ENCODE measurements around the gene GALNT15. TPM values are rescaled to one million over a fixed set of nuclear protein-coding genes. Genes with fewer than 3 reads are reported as not detected.

Gene GALNT15
- total RNA-seq, 2 experiments from 2014 or later: not detected

DNA sequence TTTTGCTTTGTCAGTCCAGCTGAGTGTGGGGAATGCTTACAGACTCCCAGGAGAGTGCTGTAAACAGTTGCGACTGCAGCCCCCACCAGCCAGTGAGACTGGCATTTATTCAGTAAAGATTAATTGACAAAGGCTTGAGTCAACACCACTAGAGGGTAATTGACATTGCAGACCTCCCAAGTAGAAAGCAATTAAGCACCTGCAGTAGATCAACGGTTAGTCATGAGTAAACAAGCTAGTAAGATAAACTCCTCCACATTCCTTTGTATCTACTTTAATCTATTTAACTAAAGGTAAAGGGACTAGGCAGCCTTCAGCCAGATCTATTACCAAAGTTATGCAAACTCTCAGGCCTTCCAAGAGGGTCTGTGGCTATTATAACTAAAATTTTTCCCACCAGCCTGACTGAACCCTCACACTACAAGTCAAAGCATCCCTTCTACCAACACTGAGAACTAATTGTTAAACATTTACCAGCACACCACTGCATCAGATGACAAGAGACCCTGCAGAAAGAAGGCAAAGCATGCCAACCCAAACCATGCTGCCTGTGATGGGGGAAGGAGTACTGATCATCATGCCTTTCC is 30.5 kb upstream of the GALNT15 start:
- CTCF ChIA-PET: no interaction called here
- Mint-ChIP-seq H3K4me1 (no peaks in the 10 kb centered on the region), H3K27me3 (peaks cover 2% of the 10 kb centered on the region), H3K36me3 (no peaks in the 10 kb centered on the region), H3K9me3 (ENCODE audit: low read depth) (peaks cover 10% of the 10 kb centered on the region), H3K27ac (no peak overlapping the region), H3K4me3 (no peak overlapping the region)
- ATAC-seq (no peak), DNase-seq (no peak)

DNA sequence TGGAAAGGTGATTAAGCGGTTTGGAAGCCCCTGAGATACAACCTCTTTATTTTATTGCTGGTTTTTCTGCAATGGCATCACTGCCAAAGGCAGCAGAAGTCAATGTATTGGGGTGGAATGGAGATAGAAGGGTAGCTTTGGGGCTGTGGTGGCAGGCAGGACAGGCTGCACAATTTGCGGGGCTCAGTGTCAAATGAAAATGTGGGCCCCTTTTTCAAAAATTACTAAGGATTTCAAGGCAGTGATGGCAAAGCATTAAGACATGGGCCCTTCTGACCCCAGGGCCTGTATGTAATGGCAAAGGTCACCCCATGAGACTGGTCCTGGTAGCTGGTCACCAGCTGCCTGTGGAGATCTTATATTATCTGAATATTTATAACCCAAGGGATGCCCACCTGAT is 29.3 kb upstream of the GALNT15 start:
- no peaks in the 10 kb centered on the region for H3K36me3 Mint-ChIP-seq
- peaks cover 2% of the 10 kb centered on the region for H3K27me3 Mint-ChIP-seq
- H3K4me1 Mint-ChIP-seq: no peaks in the 10 kb centered on the region
- peaks cover 10% of the 10 kb centered on the region for H3K9me3 Mint-ChIP-seq (ENCODE audit: low read depth)
- no peak overlapping the region for H3K27ac Mint-ChIP-seq
- CTCF ChIA-PET: no interaction called here
- DNase-seq (no peak), ATAC-seq (no peak)
- no peak overlapping the region for H3K4me3 Mint-ChIP-seq

DNA sequence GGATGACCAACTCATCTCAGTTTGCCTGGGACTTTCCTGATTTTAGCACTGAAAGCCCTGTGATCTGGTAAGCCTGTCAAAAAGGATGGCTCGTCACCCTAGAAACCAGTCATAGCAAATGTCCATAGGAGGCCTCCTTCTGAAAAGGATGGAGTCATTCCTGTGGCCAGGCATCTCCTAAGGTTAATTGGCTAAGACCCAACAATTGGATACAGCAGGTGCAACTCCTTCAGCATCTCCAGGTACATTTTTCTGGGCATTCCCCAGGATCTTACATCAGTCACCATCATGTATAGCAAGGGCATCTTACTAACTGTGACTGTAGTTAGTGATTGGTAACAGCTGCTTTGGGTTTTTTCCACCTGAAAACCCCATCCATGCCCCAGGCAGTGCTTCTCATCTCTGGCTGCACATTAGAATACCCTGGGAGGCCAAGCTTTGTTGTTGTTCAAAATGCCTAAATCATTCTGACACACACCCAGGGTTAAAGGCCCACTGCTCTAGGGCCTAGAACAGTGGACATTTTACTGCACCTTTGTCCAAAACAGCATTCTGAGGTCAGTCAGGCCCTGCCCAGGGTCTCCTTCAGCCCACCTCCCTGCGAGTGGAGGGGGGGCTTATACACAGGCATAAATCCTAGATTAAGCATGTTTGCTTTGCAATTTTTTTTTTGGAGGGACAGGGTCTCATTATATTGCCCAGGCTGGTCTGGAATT is 28.3 kb upstream of the GALNT15 start:
- no peaks in the 10 kb centered on the region for H3K4me1 Mint-ChIP-seq
- DNase-seq (no peak), ATAC-seq (no peak)
- H3K36me3 Mint-ChIP-seq: no peaks in the 10 kb centered on the region
- no peak overlapping the region for H3K4me3 Mint-ChIP-seq
- H3K27me3 Mint-ChIP-seq: peaks cover 2% of the 10 kb centered on the region
- H3K9me3 Mint-ChIP-seq (ENCODE audit: low read depth): peaks cover 10% of the 10 kb centered on the region
- CTCF ChIA-PET: no interaction called here
- no peak overlapping the region for H3K27ac Mint-ChIP-seq

DNA sequence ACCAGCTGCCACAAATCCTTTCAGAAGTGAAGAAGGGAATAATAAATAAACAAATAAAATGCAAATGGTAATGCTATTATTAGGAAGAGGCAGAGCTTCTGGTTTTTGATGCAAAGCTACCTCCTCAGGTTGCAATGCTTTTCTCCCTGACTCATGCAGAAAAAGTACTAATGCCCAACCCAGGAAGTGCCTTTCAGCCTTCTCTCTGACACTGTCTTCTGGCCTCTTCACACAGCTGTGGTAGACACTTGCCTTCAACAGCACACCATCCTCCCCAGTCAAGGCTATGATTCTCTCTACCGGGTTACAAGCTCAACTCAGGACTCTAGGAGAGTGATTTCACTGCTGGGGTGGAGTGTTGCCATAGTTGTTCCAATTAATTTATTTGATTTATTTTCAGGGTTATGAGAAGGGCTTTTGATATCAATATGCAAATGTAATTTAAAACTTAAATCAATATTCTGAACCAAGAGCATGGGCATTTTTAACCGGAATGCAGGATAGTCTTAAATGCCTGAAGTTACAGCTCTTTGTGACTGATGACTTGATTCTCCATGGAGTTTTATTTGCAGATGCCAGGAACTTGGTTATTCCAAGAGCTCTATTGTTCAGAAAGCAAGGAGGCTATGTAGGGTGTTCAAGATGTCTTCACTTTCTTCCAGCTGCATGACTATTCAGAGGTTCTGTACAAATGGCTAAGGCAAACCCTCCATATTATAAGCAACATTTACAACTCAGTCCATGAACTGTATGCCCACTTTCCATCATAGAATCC is 27.1 kb upstream of the GALNT15 start:
- peaks cover 2% of the 10 kb centered on the region for H3K27me3 Mint-ChIP-seq
- CTCF ChIA-PET: interaction anchor here (0.9 kb wide), 1 partner anchor 122 kb away, joined by 3 read pairs; no protein-coding TSS in a partner anchor
- no peak overlapping the region for H3K27ac Mint-ChIP-seq
- no peaks in the 10 kb centered on the region for H3K4me1 Mint-ChIP-seq
- ATAC-seq (no peak), DNase-seq (no peak)
- no peak overlapping the region for H3K4me3 Mint-ChIP-seq
- H3K36me3 Mint-ChIP-seq: no peaks in the 10 kb centered on the region
- peaks cover 10% of the 10 kb centered on the region for H3K9me3 Mint-ChIP-seq (ENCODE audit: low read depth)

DNA sequence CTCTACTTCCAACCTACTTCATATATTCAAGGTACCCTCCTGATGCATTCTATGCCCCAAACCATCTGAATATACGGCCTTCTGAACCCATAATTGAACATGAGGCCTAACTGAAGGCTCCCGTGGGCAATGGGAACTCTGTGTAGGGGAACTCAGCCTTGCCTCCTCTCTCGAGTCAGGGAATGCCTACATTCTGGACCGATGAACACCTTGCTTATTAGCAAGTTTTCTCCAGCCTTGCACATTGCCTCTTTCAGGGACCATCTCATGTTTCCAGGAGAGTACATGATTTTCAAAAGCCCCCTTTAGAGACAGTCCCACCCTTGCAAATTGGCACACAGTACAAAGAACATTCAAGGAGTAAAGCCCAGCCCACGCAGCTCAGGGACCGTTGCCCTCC is 26.3 kb upstream of the GALNT15 start:
- ATAC-seq: no peak
- Mint-ChIP-seq H3K4me1 (no peaks in the 10 kb centered on the region), H3K27ac (no peak overlapping the region), H3K27me3 (peaks cover 6% of the 10 kb centered on the region), H3K9me3 (ENCODE audit: low read depth) (peaks cover 10% of the 10 kb centered on the region), H3K4me3 (no peak overlapping the region), H3K36me3 (no peaks in the 10 kb centered on the region)
- DNase-seq: no peak
- CTCF ChIA-PET: no interaction called here

DNA sequence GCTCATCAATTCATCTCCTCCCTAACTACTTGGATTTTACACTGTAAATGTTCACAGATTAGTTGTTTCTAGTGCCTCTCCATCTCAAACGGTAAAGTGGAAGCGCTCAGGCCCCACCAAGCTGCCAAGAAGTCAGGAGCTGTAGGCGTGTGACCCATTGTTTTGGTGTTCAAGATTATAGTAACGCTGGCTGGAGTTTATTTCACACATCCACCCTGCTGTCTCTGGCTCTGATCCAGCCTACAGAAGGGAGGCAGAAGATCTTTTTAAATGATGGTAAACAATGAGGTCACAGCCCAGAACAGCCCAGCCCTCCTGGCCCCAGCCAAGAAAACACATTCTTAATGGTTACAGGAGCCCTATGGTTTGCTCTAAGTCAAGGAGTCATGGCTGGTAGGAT is 25.7 kb upstream of the GALNT15 start:
- H3K27me3 Mint-ChIP-seq: peaks cover 11% of the 10 kb centered on the region
- H3K4me3 Mint-ChIP-seq: no peak overlapping the region
- ATAC-seq: no peak
- CTCF ChIA-PET: no interaction called here
- H3K27ac Mint-ChIP-seq: no peak overlapping the region
- H3K9me3 Mint-ChIP-seq (ENCODE audit: low read depth): peaks cover 9% of the 10 kb centered on the region
- DNase-seq: no peak
- no peaks in the 10 kb centered on the region for H3K36me3 Mint-ChIP-seq
- H3K4me1 Mint-ChIP-seq: no peaks in the 10 kb centered on the region

DNA sequence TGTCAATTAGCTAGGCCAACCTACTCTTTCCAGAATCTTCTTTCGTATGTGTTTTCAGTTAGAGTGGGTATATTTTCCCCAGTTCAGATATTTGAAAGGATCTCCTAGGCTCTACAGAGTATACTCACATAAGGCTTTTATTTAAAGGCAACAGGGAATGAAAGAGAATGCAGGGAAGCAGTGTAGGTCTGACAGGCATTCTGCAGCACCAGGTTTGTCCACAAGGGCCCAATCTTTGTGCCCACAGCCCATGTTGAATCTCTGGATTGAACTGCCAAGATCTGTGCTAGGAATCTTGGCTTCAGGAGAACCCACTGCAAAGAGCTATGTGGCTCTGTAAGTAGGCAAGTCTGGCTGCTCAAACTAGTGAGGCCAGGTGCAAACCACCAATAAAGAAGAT is 24.2 kb upstream of the GALNT15 start:
- no peak overlapping the region for H3K4me3 Mint-ChIP-seq
- CTCF ChIA-PET: interaction anchor here (1.0 kb wide), 1 partner anchor 28 kb away, joined by 3 read pairs; no protein-coding TSS in a partner anchor
- H3K27ac Mint-ChIP-seq: no peak overlapping the region
- H3K36me3 Mint-ChIP-seq: no peaks in the 10 kb centered on the region
- H3K4me1 Mint-ChIP-seq: no peaks in the 10 kb centered on the region
- no peak for DNase-seq
- H3K9me3 Mint-ChIP-seq (ENCODE audit: low read depth): peaks cover 2% of the 10 kb centered on the region
- no peak for ATAC-seq
- H3K27me3 Mint-ChIP-seq: peaks cover 15% of the 10 kb centered on the region

DNA sequence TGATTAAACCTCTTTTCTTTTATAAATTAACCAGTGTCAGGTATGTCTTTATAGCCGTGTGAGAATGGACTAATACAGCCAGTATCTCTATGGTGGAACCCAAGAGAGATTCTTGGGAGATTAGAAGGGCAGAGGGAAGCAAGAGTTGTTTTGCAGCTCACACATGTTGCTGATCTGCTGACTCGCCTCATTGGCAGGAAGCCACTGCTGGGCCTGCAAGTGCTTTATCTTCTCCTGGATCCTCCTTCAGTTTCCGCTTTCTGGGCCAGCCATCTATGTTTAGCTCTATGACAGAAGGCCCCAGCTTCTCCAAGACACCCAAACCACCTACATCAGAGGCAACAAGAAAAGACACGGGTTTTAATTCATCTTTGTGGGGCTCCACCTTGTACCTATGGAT is 23.4 kb upstream of the GALNT15 start:
- no peaks in the 10 kb centered on the region for H3K36me3 Mint-ChIP-seq
- peaks cover 2% of the 10 kb centered on the region for H3K9me3 Mint-ChIP-seq (ENCODE audit: low read depth)
- H3K27ac Mint-ChIP-seq: no peak overlapping the region
- H3K4me3 Mint-ChIP-seq: no peak overlapping the region
- H3K27me3 Mint-ChIP-seq: peaks cover 19% of the 10 kb centered on the region
- no peak for ATAC-seq
- H3K4me1 Mint-ChIP-seq: no peaks in the 10 kb centered on the region
- CTCF ChIA-PET: no interaction called here
- DNase-seq: no peak

DNA sequence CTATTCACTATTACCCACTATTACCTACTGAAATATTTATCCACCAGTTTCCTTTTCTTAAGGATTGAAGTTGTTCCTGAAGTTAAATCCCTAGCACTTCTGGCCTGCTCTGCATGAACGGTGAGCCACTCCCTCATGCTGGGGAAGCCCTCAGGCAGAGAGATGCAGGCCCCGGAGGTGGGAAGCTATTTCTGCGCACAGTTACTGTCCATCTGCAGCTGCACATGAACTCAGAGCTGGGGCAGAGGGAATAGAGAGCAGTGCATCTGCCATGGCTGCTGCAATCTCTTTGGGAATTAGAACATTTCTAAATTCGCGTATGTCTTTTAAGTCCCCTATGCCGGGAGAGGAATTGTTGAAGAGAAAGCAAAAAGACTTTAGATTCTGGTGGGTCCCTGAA is 6.3 kb upstream of the GALNT15 start:
- CTCF ChIA-PET: no interaction called here
- H3K9me3 Mint-ChIP-seq (ENCODE audit: low read depth): peaks cover 3% of the 10 kb centered on the region
- peaks cover 25% of the 10 kb centered on the region for H3K27me3 Mint-ChIP-seq
- peaks cover 2% of the 10 kb centered on the region for H3K36me3 Mint-ChIP-seq
- ATAC-seq: no peak
- DNase-seq: no peak
- H3K27ac Mint-ChIP-seq: no peak overlapping the region
- H3K4me3 Mint-ChIP-seq: no peak overlapping the region
- H3K4me1 Mint-ChIP-seq: no peaks in the 10 kb centered on the region

DNA sequence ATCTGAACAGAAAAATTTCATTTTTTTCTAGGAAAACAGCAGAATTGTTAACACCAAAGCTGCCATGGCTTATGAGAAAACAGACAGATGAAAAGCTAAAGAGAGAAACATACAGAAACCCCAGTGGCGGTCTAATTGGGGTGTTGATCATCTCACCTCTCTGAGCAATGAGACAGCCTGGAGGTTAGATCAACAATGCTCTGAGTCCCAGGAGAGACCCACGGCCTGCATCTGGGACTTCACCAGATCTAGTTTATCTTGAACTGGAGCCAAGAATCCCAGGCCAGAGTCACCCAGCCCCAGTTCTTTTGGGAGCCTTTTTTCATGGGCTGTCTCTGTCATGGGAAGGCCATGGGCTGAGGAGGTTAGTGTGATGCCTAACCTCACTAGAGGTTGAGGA is 3.5 kb upstream of the GALNT15 start:
- ATAC-seq (no peak), DNase-seq (no peak)
- Mint-ChIP-seq H3K9me3 (ENCODE audit: low read depth) (no peaks in the 10 kb centered on the region), H3K27me3 (peaks cover 25% of the 10 kb centered on the region), H3K27ac (no peak overlapping the region), H3K4me3 (no peak overlapping the region), H3K4me1 (no peaks in the 10 kb centered on the region), H3K36me3 (no peaks in the 10 kb centered on the region)
- CTCF ChIA-PET: interaction anchor here (1.1 kb wide), 1 partner anchor 10 kb away, joined by 3 read pairs; no protein-coding TSS in a partner anchor

DNA sequence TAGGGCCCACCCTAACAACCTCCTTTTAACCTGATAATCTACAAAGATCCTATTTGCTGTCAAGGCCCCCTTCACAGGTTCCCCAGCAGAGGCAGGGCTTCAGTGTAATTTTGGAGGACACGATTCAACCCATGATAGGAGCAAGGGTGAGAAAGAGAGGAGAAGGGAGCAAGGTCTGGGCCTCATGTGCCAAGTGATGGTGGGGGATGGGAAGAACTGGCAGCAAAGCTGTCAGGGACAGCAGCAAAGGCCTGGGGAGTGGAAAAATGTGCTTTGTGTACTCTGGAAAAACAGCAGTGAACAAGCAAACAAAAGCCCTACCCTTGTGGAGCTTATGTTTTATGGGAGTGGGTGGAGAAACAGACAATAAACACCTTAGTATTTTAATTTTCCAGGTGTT is 2.7 kb upstream of the GALNT15 start:
- H3K4me1 Mint-ChIP-seq: no peaks in the 10 kb centered on the region
- no peaks in the 10 kb centered on the region for H3K9me3 Mint-ChIP-seq (ENCODE audit: low read depth)
- DNase-seq (no peak), ATAC-seq (no peak)
- CTCF ChIA-PET: interaction anchor here (1.1 kb wide), 1 partner anchor 9 kb away, joined by 3 read pairs; no protein-coding TSS in a partner anchor
- H3K4me3 Mint-ChIP-seq: no peak overlapping the region
- peaks cover 20% of the 10 kb centered on the region for H3K27me3 Mint-ChIP-seq
- no peak overlapping the region for H3K27ac Mint-ChIP-seq
- H3K36me3 Mint-ChIP-seq: no peaks in the 10 kb centered on the region

DNA sequence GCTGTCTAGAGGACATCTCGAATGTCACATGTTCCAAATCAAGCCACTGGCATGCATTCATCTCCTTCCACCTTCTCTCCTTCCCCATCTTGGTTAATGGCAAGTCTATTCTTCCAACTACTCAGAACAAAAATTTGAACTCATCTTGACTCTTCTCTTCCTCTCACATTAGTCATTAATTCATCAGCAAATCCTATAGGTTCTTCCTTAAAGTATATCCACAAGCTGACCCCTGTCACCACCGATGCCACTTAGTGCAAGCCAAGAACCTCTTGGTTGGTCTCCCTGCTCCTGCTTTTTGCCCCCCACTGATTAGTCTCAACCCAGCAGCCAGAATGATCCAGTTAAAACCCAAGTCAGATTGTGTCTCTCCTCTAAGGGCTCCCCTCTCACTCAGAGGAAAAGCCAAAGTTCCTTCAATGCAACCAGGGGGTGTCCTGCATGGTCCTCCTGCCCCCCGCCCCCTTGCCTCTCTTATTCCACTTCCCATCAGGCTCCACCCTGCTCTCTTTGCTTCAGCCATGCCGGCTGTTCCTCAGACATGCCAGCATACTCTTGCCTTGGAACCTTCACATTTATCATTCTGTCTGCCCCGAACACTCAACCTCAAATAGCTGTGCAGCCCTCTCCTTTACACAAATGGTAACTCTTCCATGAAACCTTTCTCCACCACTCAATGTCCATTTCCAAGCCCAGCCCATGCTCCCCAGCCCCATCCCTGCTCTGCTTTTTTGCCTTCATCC is 1.0 kb upstream of the GALNT15 start:
- peaks cover under 1% of the 10 kb centered on the region for H3K4me1 Mint-ChIP-seq

DNA sequence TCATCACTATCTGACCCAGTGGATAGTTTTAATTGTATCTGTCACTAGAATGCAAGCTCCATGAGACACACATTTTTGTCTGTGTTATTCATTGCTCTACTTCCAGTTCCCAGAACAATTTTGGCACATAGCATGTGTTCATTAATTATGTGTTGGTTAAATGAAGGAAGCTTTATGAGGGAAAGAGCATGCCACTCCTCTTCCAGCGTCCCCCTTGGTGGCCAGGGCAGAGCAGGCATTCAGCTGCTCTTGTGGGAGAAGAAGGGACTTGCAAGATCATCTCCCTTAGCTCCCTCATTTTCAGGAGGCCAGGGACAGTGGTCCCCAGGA is 489 bp upstream of the GALNT15 start:
- ATAC-seq (no peak), DNase-seq (no peak)
- CTCF ChIA-PET: no interaction called here
- H3K36me3 Mint-ChIP-seq: no peaks in the 10 kb centered on the region
- H3K4me1 Mint-ChIP-seq: peaks cover 2% of the 10 kb centered on the region
- no peak overlapping the region for H3K4me3 Mint-ChIP-seq
- H3K27ac Mint-ChIP-seq: no peak overlapping the region
- no peaks in the 10 kb centered on the region for H3K9me3 Mint-ChIP-seq (ENCODE audit: low read depth)
- H3K27me3 Mint-ChIP-seq: peaks cover 26% of the 10 kb centered on the region

More for the DNA sequence above, 1.0 kb upstream of the GALNT15 start:
- ATAC-seq: no peak
- no peak for DNase-seq
- no peaks in the 10 kb centered on the region for H3K9me3 Mint-ChIP-seq (ENCODE audit: low read depth)
- no peaks in the 10 kb centered on the region for H3K36me3 Mint-ChIP-seq
- CTCF ChIA-PET: no interaction called here
- no peak overlapping the region for H3K27ac Mint-ChIP-seq
- no peak overlapping the region for H3K4me3 Mint-ChIP-seq
- H3K27me3 Mint-ChIP-seq: peaks cover 26% of the 10 kb centered on the region

Data from activated CD8-positive, alpha-beta memory T cell treated with anti-CD3 and anti-CD28 coated beads, Interleukin-2, amount 10 ng/mL, durations not matched to agents 7 days and 5 days (primary cell).